HepG2 (cell line): ENCODE results near the gene ASPRV1. TPM values are rescaled to one million over a fixed set of nuclear protein-coding genes. Genes with fewer than 3 reads are reported as not detected.

Source experiments
- ATAC-seq: fragments of 200-7000 bp; cut with Tn5 transposase; 3 replicates; pipeline ENCODE4 v1.9.1; 2020; ENCODE audit warnings: mild to moderate bottlenecking, moderate library complexity
- BruUV-seq: library from RNA; stranded (reverse); fragments of 400-500 nt; replicated peaks from 2 replicates; lab custom pipeline; 2021; lab: Mats Ljungman, UMichigan
- CTCF ChIA-PET: fragments of 300-600 bp; formaldehyde crosslinking; extraction: SDS; loops from one replicate; lab custom pipeline; 2021; ENCODE audit warnings: low total read pairs, inconsistent platforms, low intra/inter-chr PET ratio; lab: Yijun Ruan, JAX
- POLR2A ChIA-PET: fragments of 350-600 bp; sonication (Branson Sonifier 250); formaldehyde crosslinking; loops from one replicate; lab custom pipeline; 2020; ENCODE audit warnings: antibody characterized with exemption, inconsistent platforms; lab: Yijun Ruan, JAX
- DNase-seq: peaks from one replicate; pipeline ENCODE4 v3.0.0-alpha.2; 2015; ENCODE audit warnings: low spot score
- FAIRE-seq: peaks from 3 replicates; lab custom pipeline; 2011; peaks lifted over from hg19 to GRCh38; lab: Jason Lieb, UNC
- H2AFZ ChIP-seq: one replicate; pipeline ENCODE4 v1.6.1; 2011; ENCODE audit warnings: low read length, inconsistent platforms
- H3K27ac ChIP-seq: fragments of 300-600 bp; 3 replicates; pipeline ENCODE4 v1.8.0; 2011; ENCODE audit warnings: mixed run types, mild to moderate bottlenecking, mixed read lengths, low read length, inconsistent platforms; ENCODE audit not compliant: insufficient read depth; ENCODE audit errors: extremely low read length
- H3K27me3 ChIP-seq, 2 experiments: fragments of 200-600 bp in 1 of 2; 2 replicates in 1 of 2; 3 replicates in 1 of 2; pipeline versions ENCODE4 v1.6.0 to v1.8.0; 2011; ENCODE audit warnings: low read length in 2 of 2, mild to moderate bottlenecking in 2 of 2, moderate library complexity in 2 of 2, inconsistent platforms in 1 of 2; ENCODE audit not compliant: insufficient read depth in 2 of 2, control insufficient read depth in 1 of 2
- H3K36me3 ChIP-seq, 2 experiments: fragments of 200-600 bp in 1 of 2; replicated peaks in 1 of 2; 2 replicates in 1 of 2; 3 replicates in 1 of 2; pipeline versions ENCODE4 v1.5.1 to v1.8.0; 2011; ENCODE audit warnings: low read length in 2 of 2, inconsistent platforms in 1 of 2; ENCODE audit not compliant: insufficient read depth in 2 of 2, control insufficient read depth in 1 of 2
- H3K4me1 ChIP-seq: 2 replicates; pipeline ENCODE4 v1.5.1; 2012; ENCODE audit warnings: low read length, inconsistent platforms; ENCODE audit not compliant: insufficient read depth
- H3K4me2 ChIP-seq: 2 replicates; pipeline ENCODE4 v1.6.0; 2011; ENCODE audit warnings: low read depth, low read length, inconsistent platforms
- H3K4me3 ChIP-seq, 3 experiments: fragments of 200-600 bp in 1 of 3; sonication (generic), shearing (Covaris generic) in 1 of 3; replicated peaks in 1 of 3; 2 replicates each; pipeline ENCODE4 v1.5.1; 2011 to 2016; ENCODE audit warnings: low read length in 3 of 3, inconsistent platforms in 2 of 3, low read depth in 2 of 3, mild to moderate bottlenecking in 2 of 3, control low read depth in 1 of 3, mixed read lengths in 1 of 3; ENCODE audit not compliant: insufficient read depth in 1 of 3
- H3K79me2 ChIP-seq: one replicate; pipeline ENCODE4 v1.6.1; 2011; ENCODE audit warnings: low read length, inconsistent platforms; ENCODE audit not compliant: insufficient read depth
- H3K9ac ChIP-seq: 2 replicates; pipeline ENCODE4 v1.6.0; 2011; ENCODE audit warnings: mild to moderate bottlenecking, low read depth, low read length, inconsistent platforms; ENCODE audit not compliant: insufficient read depth
- H3K9me3 ChIP-seq: 2 replicates; pipeline ENCODE4 v1.5.1; 2012; ENCODE audit warnings: mild to moderate bottlenecking, low read length
- H4K20me1 ChIP-seq: 2 replicates; pipeline ENCODE4 v1.6.0; 2011; ENCODE audit warnings: inconsistent platforms, mild to moderate bottlenecking, low read length, moderate library complexity; ENCODE audit not compliant: insufficient read depth
- CCDC6 ChIP-seq: sonication (generic); formaldehyde crosslinking; IDR thresholded peaks from 2 replicates; pipeline ENCODE4 v1.8.1; 2022; ENCODE audit warnings: mild to moderate bottlenecking, missing genetic modification reagents, moderate library complexity
- ETV6 ChIP-seq: sonication (generic); formaldehyde crosslinking; conservative IDR thresholded peaks from 2 replicates; pipeline ENCODE4 v1.4.0; 2020; ENCODE audit warnings: missing genetic modification reagents
- IKZF5 ChIP-seq: IDR thresholded peaks from 2 replicates; pipeline ENCODE4 v1.6.1; 2018; ENCODE audit warnings: missing genetic modification reagents, mild to moderate bottlenecking, missing compliant biosample characterization
- KDM2A ChIP-seq: sonication (generic); formaldehyde crosslinking; IDR thresholded peaks from 2 replicates; pipeline ENCODE4 v1.4.0; 2020; ENCODE audit warnings: low read depth, missing genetic modification reagents, borderline replicate concordance
- KLF15 ChIP-seq: sonication (generic); formaldehyde crosslinking; IDR thresholded peaks from 2 replicates; pipeline ENCODE4 v1.8.1; 2023; ENCODE audit warnings: borderline replicate concordance, mild to moderate bottlenecking, inconsistent platforms, missing genetic modification reagents, mixed read lengths
- KLF9 ChIP-seq: IDR thresholded peaks from 2 replicates; pipeline ENCODE4 v1.6.1; 2016; ENCODE audit warnings: low read depth
- PAF1 ChIP-seq: IDR thresholded peaks from 2 replicates; pipeline ENCODE4 v1.6.1; 2016; ENCODE audit warnings: missing genetic modification reagents, missing compliant biosample characterization
- SIN3A ChIP-seq: IDR thresholded peaks from 2 replicates; pipeline ENCODE4 v1.6.1; 2011; ENCODE audit warnings: low read depth, mild to moderate bottlenecking, control low read depth, low read length, borderline replicate concordance
- SP140L ChIP-seq: sonication (generic); formaldehyde crosslinking; IDR thresholded peaks from 2 replicates; pipeline ENCODE4 v1.4.0; 2020; ENCODE audit warnings: missing genetic modification reagents, borderline replicate concordance
- UBTF ChIP-seq: sonication (generic); formaldehyde crosslinking; IDR thresholded peaks from 2 replicates; pipeline ENCODE4 v1.4.0; 2020; ENCODE audit warnings: mild to moderate bottlenecking, missing genetic modification reagents
- ZNF570 ChIP-seq: sonication (generic); formaldehyde crosslinking; IDR thresholded peaks from 2 replicates; pipeline ENCODE4 v1.4.0; 2020; ENCODE audit warnings: mild to moderate bottlenecking, missing genetic modification reagents, borderline replicate concordance
- ZNF580 ChIP-seq: IDR thresholded peaks from 2 replicates; pipeline ENCODE4 v1.6.1; 2016; ENCODE audit warnings: low read depth, borderline replicate concordance
- ZSCAN30 ChIP-seq: sonication (generic); formaldehyde crosslinking; IDR thresholded peaks from 2 replicates; pipeline ENCODE4 v1.5.0; 2020; ENCODE audit warnings: mild to moderate bottlenecking, missing genetic modification reagents
- WGBS: methylation state at CpG from one replicate; pipeline ENCODE4 v1.1.6; 2017; ENCODE audit warnings: low lambda C conversion rate; 5-methylcytosine and 5-hydroxymethylcytosine counted together
- in situ Hi-C: cut with HindIII; loops from 2 replicates; pipeline ENCODE4 v1.10.0; 2017; ENCODE audit warnings: low pct_unique_long_range_greater_than_20kb; ENCODE audit not compliant: extremely low pct_ligation_motif_present
- intact Hi-C: fragments of 100-400 bp; cut with micrococcal nuclease; formaldehyde crosslinking; loops from one replicate; pipeline ENCODE4 v1.10.0; 2022; ENCODE audit not compliant: unreplicated experiment
- polyA plus RNA-seq, 8 experiments: library from polyadenylated mRNA; depleted of rRNA in 3 of 8; stranded (reverse) in 7 of 8; unstranded in 1 of 8; fragments of >200 nt; fragmentation: Illumina TruSeq in 4 of 8; extraction: Trizol in 4 of 8; gene quantifications; 2 replicates each; pipeline versions ENCODE4 v1.2.1 to v1.2.3, GENCODE V29; 2011 to 2016; ENCODE audit warnings: low read depth in 4 of 8, missing spikeins in 1 of 8, mixed read lengths in 1 of 8; ENCODE audit not compliant: insufficient read depth in 1 of 8
- total RNA-seq, 5 experiments: library from RNA; depleted of rRNA; stranded (reverse); fragments of >200 nt; fragmentation: Illumina TruSeq; extraction: Trizol; gene quantifications; 2 replicates each; pipeline ENCODE4 v1.2.3, GENCODE V29; 2016; ENCODE audit warnings: low read depth in 1 of 5

The ASPRV1 gene
- total and polyA plus RNA-seq, 2 of the 13 experiments (the other 11 are each of a cell fraction or from before 2014, with no cell fraction given): 0.40 to 0.48 TPM

- Histone ChIP-seq H3K4me3 (no peak overlapping the region), H3K9me3 (no peaks in the 10 kb centered on the region), H3K27ac (no peak overlapping the region), H2AFZ (no peak overlapping the region)
- DNase-seq (no peak), ATAC-seq (no peak), FAIRE-seq (no peak)
- POLR2A ChIA-PET: interaction anchor here (0.6 to 7.5 kb wide), 2 partner anchors 23 to 170 kb away, joined by 3 to 104 read pairs; partner anchors contain the start of gene MXD1
- TF ChIP-seq PAF1 (CRISPR knock-in tag) (no peak), ETV6 (no peak), SIN3A (no peak), UBTF (no peak), KDM2A (CRISPR knock-in tag) (no peak), KLF15 (CRISPR knock-in tag) (no peak), KLF9 (CRISPR knock-in tag) (no peak), SP140L (CRISPR knock-in tag) (no peak), ZNF580 (CRISPR knock-in tag) (no peak), ZNF570 (CRISPR knock-in tag) (no peak), IKZF5 (CRISPR knock-in tag) (no peak), ZSCAN30 (CRISPR knock-in tag) (no peak), CCDC6 (no peak)
- TF ChIP-seq, all 625 proteins: peak for 0
- WGBS: 94% methylated on average over 13 of the region's 14 CpGs
- intact Hi-C loops (no loop called here), in situ Hi-C loops (no loop called here)
- BruUV-seq: no TSS peak
- peaks cover 37% of the 10 kb centered on the region for H3K4me1 ChIP-seq
- H3K27me3 ChIP-seq: no peaks in the 10 kb centered on the region
- peaks cover 22 to 53% of the 10 kb centered on the region in 2 experiments for H3K36me3 ChIP-seq
- H4K20me1 ChIP-seq: no peaks in the 10 kb centered on the region
- H3K9ac ChIP-seq: no peak overlapping the region
- no peaks in the 10 kb centered on the region for H3K79me2 ChIP-seq
- CTCF ChIA-PET: no interaction called here
- H3K4me2 ChIP-seq: no peak overlapping the region
Measured at GRCh38 chr2:69937968-69938367, 23.5 kb downstream of the ASPRV1 start.
